Prostate gland (tissue), 2 donors: ENCODE measurements around the gene LMBR1.

ENCODE experiments used
- CTCF ChIP-seq, 4 experiments: fragments of 200-600 bp in 2 of 4; fragments of 450-650 bp in 2 of 4; sonication (generic) in 2 of 4; IDR thresholded peaks; 1 replicate in 3 of 4; 2 replicates in 1 of 4; pipeline ENCODE4 v1.5.1; 2016 to 2019; ENCODE audit warnings: antibody characterized with exemption in 4 of 4, mild to moderate bottlenecking in 2 of 4, moderate library complexity in 2 of 4
- POLR2A ChIP-seq: fragments of 450-650 bp; IDR thresholded peaks from one replicate; pipeline ENCODE4 v1.6.1; 2016; ENCODE audit warnings: antibody characterized with exemption, mild to moderate bottlenecking
- POLR2AphosphoS5 ChIP-seq: sonication (generic); formaldehyde crosslinking; IDR thresholded peaks from one replicate; pipeline ENCODE4 v1.6.1; 2017; ENCODE audit warnings: antibody characterized with exemption

DNA sequence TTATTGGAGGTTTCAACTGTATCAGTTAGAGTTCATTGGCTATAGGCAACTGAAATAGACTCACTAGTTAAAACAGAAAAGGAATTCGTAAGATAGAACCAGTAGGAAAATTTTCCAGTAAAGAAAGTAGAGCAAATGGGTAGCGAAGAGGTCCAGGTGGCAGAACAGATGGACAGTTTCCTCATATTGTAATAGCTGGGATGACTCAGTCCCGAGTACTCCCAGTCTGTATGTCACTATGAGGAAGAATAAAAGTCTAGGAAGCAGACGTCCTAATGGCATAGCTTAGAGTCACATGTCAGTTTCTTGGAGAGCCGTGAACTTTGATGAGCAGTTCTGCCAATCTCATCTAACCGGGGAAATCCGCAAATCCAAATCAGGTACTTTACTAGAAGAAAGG, 157.1 kb downstream of the LMBR1 start:
- TF ChIP-seq POLR2AphosphoS5: no peak
- no peak for TF ChIP-seq POLR2A
- no peak for TF ChIP-seq CTCF (IDR thresholded peaks at IDR 0.05)
